K562 treated with DMSO at 1 percent for 12 hours (cell line): ENCODE measurements around the gene ZNF414. TPM values are rescaled to one million over a fixed set of nuclear protein-coding genes. Genes with fewer than 3 reads are reported as not detected.

ENCODE experiments used
- total RNA-seq: library from RNA; unstranded; fragments of 300-600 nt; gene quantifications from 2 replicates; pipeline ENCODE4 v1.2.3, GENCODE V29; 2022; ENCODE audit not compliant: insufficient read depth

The ZNF414 gene
- total RNA-seq: 15.6 and 16.0 TPM in 2 replicates

GRCh38 chr19:8513687-8514504, at the start of gene ZNF414:
Gene ZNF414, minus strand, starts transcription at chr19:8514167. Its CDS starts 121 bp downstream, at chr19:8514046.

Other genes starting within 250 kb of the ZNF414 start
- 48.7 and 76.1 TPM in 2 replicates for gene CD320, start 205.8 kb downstream of the ZNF414 start, total RNA-seq
- gene NDUFA7, start 192.8 kb downstream of the ZNF414 start, total RNA-seq: 117 and 167 TPM in 2 replicates
- gene RPS28, start 192.7 kb downstream of the ZNF414 start, total RNA-seq: 2,554 and 4,269 TPM in 2 replicates
- 0.51 and 1.0 TPM in 2 replicates for gene KANK3, start 170.9 kb downstream of the ZNF414 start, total RNA-seq
- 0.83 and 1.7 TPM in 2 replicates for gene ANGPTL4, start 150.0 kb downstream of the ZNF414 start, total RNA-seq
- 93.5 and 121 TPM in 2 replicates for gene RAB11B, start 123.8 kb downstream of the ZNF414 start, total RNA-seq
- gene MARCHF2, start 100.9 kb downstream of the ZNF414 start, total RNA-seq: 19.6 and 36.1 TPM in 2 replicates
- 270 and 328 TPM in 2 replicates for gene HNRNPM, start 69.2 kb downstream of the ZNF414 start, total RNA-seq
- gene PRAM1, start 11.5 kb downstream of the ZNF414 start, total RNA-seq: 0.46 and 0.50 TPM in 2 replicates
- gene MYO1F, start 63.3 kb upstream of the ZNF414 start, total RNA-seq: 38.1 and 48.8 TPM in 2 replicates
- gene ADAMTS10, start 96.5 kb upstream of the ZNF414 start, total RNA-seq: 0.41 TPM in 1 of 2 replicates, not detected in the other
- gene NFILZ, start 116.5 kb upstream of the ZNF414 start, total RNA-seq: not detected in 2 replicates
- not detected in 2 replicates for gene ACTL9, start 184.6 kb upstream of the ZNF414 start, total RNA-seq
- not detected in 2 replicates for gene OR2Z1, start 207.5 kb upstream of the ZNF414 start, total RNA-seq